HAP-1 (cell line): ENCODE measurements around the gene CLEC4C.
A peak's percentile ranks its signal among the peaks of the same experiment; 100 is the strongest.
"Not testable (repeated sequence)": the region's sequence is repeated elsewhere in the genome, so short reads cannot be mapped to it uniquely, and the experiment has no call there.

Experiments
- DNase-seq, 2 experiments: peaks; one replicate each; pipeline ENCODE4 v3.0.0-alpha.2; 2016 to 2020; ENCODE audit warnings: low spot score in 2 of 2
- H3K27me3 ChIP-seq: fragments of 250-450 bp; sonication (Bioruptor Pico); 2 replicates; pipeline ENCODE4 v1.5.1; 2020; ENCODE audit warnings: low read depth, mild to moderate bottlenecking, moderate library complexity
- H3K36me3 ChIP-seq: fragments of 250-450 bp; sonication (Bioruptor Pico); replicated peaks from 2 replicates; pipeline ENCODE4 v1.5.1; 2020; ENCODE audit warnings: mild to moderate bottlenecking
- H3K4me1 ChIP-seq: fragments of 250-450 bp; sonication (Bioruptor Pico); 2 replicates; pipeline ENCODE4 v1.5.1; 2020; ENCODE audit warnings: mild to moderate bottlenecking
- H3K4me3 ChIP-seq: fragments of 250-450 bp; sonication (Bioruptor Pico); 2 replicates; pipeline ENCODE4 v1.5.1; 2020; ENCODE audit warnings: mild to moderate bottlenecking, moderate library complexity
- H3K9me3 ChIP-seq: fragments of 250-450 bp; sonication (Bioruptor Pico); 2 replicates; pipeline ENCODE4 v1.5.1; 2020; ENCODE audit warnings: mild to moderate bottlenecking, moderate library complexity
- in situ Hi-C: fragments of 300-500 bp; cut with MboI; formaldehyde crosslinking; loops from 3 replicates; pipeline ENCODE4 v1.14.3; 2020; ENCODE audit warnings: low sequenced_read_pairs, inconsistent platforms, mixed read lengths

Gene CLEC4C, protein sequence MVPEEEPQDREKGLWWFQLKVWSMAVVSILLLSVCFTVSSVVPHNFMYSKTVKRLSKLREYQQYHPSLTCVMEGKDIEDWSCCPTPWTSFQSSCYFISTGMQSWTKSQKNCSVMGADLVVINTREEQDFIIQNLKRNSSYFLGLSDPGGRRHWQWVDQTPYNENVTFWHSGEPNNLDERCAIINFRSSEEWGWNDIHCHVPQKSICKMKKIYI

DNA sequence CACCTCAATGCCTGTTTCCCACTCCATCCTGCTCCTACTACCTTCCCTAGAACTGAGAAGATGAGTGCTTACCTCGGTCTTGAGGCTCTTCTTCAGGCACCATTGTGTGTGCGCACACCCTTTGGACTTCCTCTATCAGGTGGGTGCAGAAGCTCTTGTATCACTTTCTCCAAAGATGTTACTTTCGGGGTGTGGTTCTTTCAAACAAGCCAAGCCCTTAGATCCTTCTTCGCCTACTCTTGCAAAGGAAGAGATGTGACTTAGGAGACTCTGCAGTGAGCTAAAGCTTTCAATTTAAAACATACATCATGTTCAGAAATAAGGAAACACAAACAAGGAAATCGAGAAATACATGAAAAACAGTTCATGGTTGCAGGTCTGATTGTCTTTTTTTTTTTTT lies at the start of gene CLEC4C:
Gene CLEC4C, minus strand, starts transcription at position 130 of the 400 bp plus-strand sequence. Its CDS starts 27 bp downstream, at position 103.
- no peak within 1 kb of the TSS for H3K4me3 ChIP-seq
- in situ Hi-C loops, result no loop called here
- peaks cover 6% of the 10 kb centered on the region for H3K4me1 ChIP-seq
- H3K36me3 ChIP-seq, result no peaks in the 10 kb centered on the region
- no peaks in the 10 kb centered on the region for H3K27me3 ChIP-seq
- H3K9me3 ChIP-seq, result no peaks in the 10 kb centered on the region
- DNase-seq, result no peak

GRCh38 chr12:7793211-7793610 lies 46.0 kb upstream of the CLEC4C start:
- Histone ChIP-seq H3K4me3 (no peak overlapping the region), H3K9me3 (no peaks in the 10 kb centered on the region), H3K27me3 (no peaks in the 10 kb centered on the region), H3K36me3 (no peaks in the 10 kb centered on the region), H3K4me1 (peaks cover 8% of the 10 kb centered on the region)
- in situ Hi-C loops, result no loop called here
- no peak for DNase-seq

- H3K4me3 ChIP-seq, H3K9me3 ChIP-seq, in situ Hi-C loops, H3K36me3 ChIP-seq, H3K4me1 ChIP-seq, H3K27me3 ChIP-seq: not testable (repeated sequence)
- DNase-seq, result peak in 1 of 2 experiments; percentile 51
Observed at GRCh38 chr12:7788884-7789528, 41.8 kb upstream of the CLEC4C start, which contains the start of gene NANOG. NANOG (plus strand) TSS chr12:7789402; CDS start chr12:7789615, 213 bp downstream.

DNA sequence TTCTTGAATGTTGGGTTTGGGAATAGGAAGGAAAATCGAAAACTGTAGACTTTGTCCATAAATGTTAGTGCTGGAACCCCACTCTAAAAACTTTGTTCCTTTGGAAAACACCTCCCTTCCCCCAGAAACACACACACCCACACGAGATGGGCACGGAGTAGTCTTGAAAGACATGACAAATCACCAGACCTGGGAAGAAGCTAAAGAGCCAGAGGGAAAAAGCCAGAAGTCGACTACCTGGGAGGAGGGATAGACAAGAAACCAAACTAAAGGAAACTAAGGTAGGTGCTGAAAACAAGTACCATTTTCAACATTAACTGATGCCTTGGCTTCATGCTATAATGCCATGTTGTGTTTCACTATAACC lies 41.1 kb upstream of the CLEC4C start:
- no peak overlapping the region for H3K4me3 ChIP-seq
- H3K9me3 ChIP-seq, result no peaks in the 10 kb centered on the region
- peaks cover 10% of the 10 kb centered on the region for H3K4me1 ChIP-seq
- in situ Hi-C loops, result no loop called here
- no peaks in the 10 kb centered on the region for H3K36me3 ChIP-seq
- H3K27me3 ChIP-seq, result no peaks in the 10 kb centered on the region
- no peak for DNase-seq

- H3K27me3 ChIP-seq, result no peaks in the 10 kb centered on the region
- in situ Hi-C loops, result no loop called here
- H3K4me3 ChIP-seq, result no peak overlapping the region
Observed at GRCh38 chr12:7787574-7788293, 40.6 kb upstream of the CLEC4C start.

GRCh38 chr12:7784701-7785100 lies 37.5 kb upstream of the CLEC4C start:
- no peak for DNase-seq

More at GRCh38 chr12:7787574-7788293, 40.6 kb upstream of the CLEC4C start:
- peaks cover 10% of the 10 kb centered on the region for H3K4me1 ChIP-seq
- DNase-seq, result peak in 1 of 2 experiments; percentile 10
- no peaks in the 10 kb centered on the region for H3K36me3 ChIP-seq
- H3K9me3 ChIP-seq, result no peaks in the 10 kb centered on the region

GRCh38 chr12:7783433-7783832 lies 36.3 kb upstream of the CLEC4C start:
- H3K27me3 ChIP-seq, H3K4me3 ChIP-seq, H3K4me1 ChIP-seq, DNase-seq, in situ Hi-C loops, H3K36me3 ChIP-seq, H3K9me3 ChIP-seq: not testable (repeated sequence)

More at GRCh38 chr12:7784701-7785100, 37.5 kb upstream of the CLEC4C start:
- Histone ChIP-seq H3K4me3 (no peak overlapping the region), H3K27me3 (no peaks in the 10 kb centered on the region), H3K36me3 (no peaks in the 10 kb centered on the region), H3K9me3 (no peaks in the 10 kb centered on the region), H3K4me1 (peaks cover 10% of the 10 kb centered on the region)
- in situ Hi-C loops, result no loop called here

GRCh38 chr12:7782055-7782454 lies 34.9 kb upstream of the CLEC4C start:
- no peak for DNase-seq
- Histone ChIP-seq H3K4me1 (no peaks in the 10 kb centered on the region), H3K27me3 (no peaks in the 10 kb centered on the region), H3K36me3 (no peaks in the 10 kb centered on the region), H3K4me3 (no peak overlapping the region), H3K9me3 (no peaks in the 10 kb centered on the region)
- in situ Hi-C loops, result no loop called here

DNA sequence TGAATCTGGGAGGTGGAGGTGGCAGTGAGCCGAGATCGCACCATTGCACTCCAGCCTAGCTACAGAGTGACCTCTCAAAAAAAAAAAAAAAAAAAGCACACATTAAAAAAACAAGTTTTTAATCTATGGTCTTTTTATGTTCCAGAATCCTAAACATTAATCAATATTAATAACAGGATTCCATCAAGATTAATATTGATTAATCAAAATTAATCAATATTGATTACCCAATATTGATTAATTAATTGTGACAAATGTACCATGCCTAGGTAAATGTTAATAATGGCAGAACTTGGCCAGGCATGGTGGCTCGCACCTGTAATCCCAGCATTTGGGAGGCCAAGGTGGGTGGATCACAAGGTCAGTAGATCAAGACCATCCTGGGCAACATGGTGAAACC lies 34.1 kb upstream of the CLEC4C start:
- H3K4me1 ChIP-seq, result no peaks in the 10 kb centered on the region
- no peak overlapping the region for H3K4me3 ChIP-seq
- no peak for DNase-seq
- in situ Hi-C loops, result no loop called here
- no peaks in the 10 kb centered on the region for H3K27me3 ChIP-seq
- no peaks in the 10 kb centered on the region for H3K36me3 ChIP-seq
- H3K9me3 ChIP-seq, result no peaks in the 10 kb centered on the region

GRCh38 chr12:7769999-7770398 lies 22.8 kb upstream of the CLEC4C start:
- no peaks in the 10 kb centered on the region for H3K36me3 ChIP-seq
- in situ Hi-C loops, result no loop called here
- DNase-seq, result no peak
- H3K9me3 ChIP-seq, result no peaks in the 10 kb centered on the region
- no peaks in the 10 kb centered on the region for H3K4me1 ChIP-seq
- no peaks in the 10 kb centered on the region for H3K27me3 ChIP-seq
- H3K4me3 ChIP-seq, result no peak overlapping the region

GRCh38 chr12:7758766-7759140 lies 11.6 kb upstream of the CLEC4C start:
- H3K9me3 ChIP-seq, result no peaks in the 10 kb centered on the region
- in situ Hi-C loops, result no loop called here

GRCh38 chr12:7756993-7757392 lies 9.8 kb upstream of the CLEC4C start:
- Histone ChIP-seq H3K27me3 (no peaks in the 10 kb centered on the region), H3K9me3 (no peaks in the 10 kb centered on the region), H3K36me3 (no peaks in the 10 kb centered on the region), H3K4me3 (no peak overlapping the region), H3K4me1 (peaks cover 9% of the 10 kb centered on the region)
- in situ Hi-C loops, result no loop called here
- DNase-seq, result no peak

More at GRCh38 chr12:7758766-7759140, 11.6 kb upstream of the CLEC4C start:
- Histone ChIP-seq H3K27me3 (no peaks in the 10 kb centered on the region), H3K4me3 (no peak overlapping the region), H3K4me1 (peaks cover 9% of the 10 kb centered on the region), H3K36me3 (no peaks in the 10 kb centered on the region)
- peak in 1 of 2 experiments; percentile 64 for DNase-seq

GRCh38 chr12:7755668-7756067 lies 8.5 kb upstream of the CLEC4C start:
- not testable (repeated sequence) for H3K4me3 ChIP-seq

More at GRCh38 chr12:7755668-7756067, 8.5 kb upstream of the CLEC4C start:
- H3K4me1 ChIP-seq, in situ Hi-C loops, H3K27me3 ChIP-seq, DNase-seq, H3K9me3 ChIP-seq, H3K36me3 ChIP-seq: not testable (repeated sequence)
